C4-2B (cell line): ENCODE measurements around the gene GNAL.

ENCODE experiments used
- CTCF ChIP-seq: fragments of 450-650 bp; conservative IDR thresholded peaks from 2 replicates; pipeline ENCODE4 v1.5.1; 2017; ENCODE audit warnings: mild to moderate bottlenecking
- ZFX ChIP-seq: fragments of 450-650 bp; IDR thresholded peaks from 2 replicates; pipeline ENCODE4 v1.6.1; 2017

- no peak for TF ChIP-seq CTCF
- no peak for TF ChIP-seq ZFX
Measured at GRCh38 chr18:11672198-11672597, 16.9 kb upstream of the GNAL start.
